H9 (cell line): Measurements from ENCODE around the gene GNLY. TPM values are rescaled to one million over a fixed set of nuclear protein-coding genes. Genes with fewer than 3 reads are reported as not detected.
"Not testable (repeated sequence)": the region's sequence is repeated elsewhere in the genome, so short reads cannot be mapped to it uniquely, and the experiment has no call there.

Experiments
- DNase-seq: peaks from one replicate; pipeline ENCODE4 v3.0.0-alpha.2; 2017
- H2AFZ ChIP-seq: one replicate; pipeline ENCODE4 v1.6.1; 2013; ENCODE audit warnings: mild to moderate bottlenecking, low read length, control low read depth, moderate library complexity
- H2AK5ac ChIP-seq: 2 replicates; pipeline ENCODE4 v1.6.1; 2013; ENCODE audit warnings: low read length, control low read depth, mixed read lengths; ENCODE audit not compliant: insufficient read length
- H2BK120ac ChIP-seq: one replicate; pipeline ENCODE4 v1.6.1; 2013; ENCODE audit warnings: low read depth, mild to moderate bottlenecking, low read length, control low read depth, inconsistent platforms; ENCODE audit not compliant: poor library complexity, severe bottlenecking
- H2BK12ac ChIP-seq: 2 replicates; pipeline ENCODE4 v1.6.1; 2013; ENCODE audit warnings: low read length, control low read depth, mixed read lengths, low read depth; ENCODE audit not compliant: insufficient read length
- H2BK15ac ChIP-seq: 2 replicates; pipeline ENCODE4 v1.6.1; 2013; ENCODE audit warnings: low read depth, low read length, control low read depth
- H2BK20ac ChIP-seq: one replicate; pipeline ENCODE4 v1.6.1; 2013; ENCODE audit warnings: low read depth, mild to moderate bottlenecking, low read length, control low read depth, inconsistent platforms; ENCODE audit not compliant: poor library complexity, severe bottlenecking
- H2BK5ac ChIP-seq: 2 replicates; pipeline ENCODE4 v1.6.1; 2013; ENCODE audit warnings: low read length, control low read depth, mixed read lengths; ENCODE audit not compliant: insufficient read length
- H3K14ac ChIP-seq: 2 replicates; pipeline ENCODE4 v1.6.1; 2013; ENCODE audit warnings: low read length, control low read depth; ENCODE audit not compliant: insufficient read depth
- H3K18ac ChIP-seq: 2 replicates; pipeline ENCODE4 v1.6.1; 2013; ENCODE audit warnings: low read depth, mild to moderate bottlenecking, mixed read lengths, low read length, control low read depth; ENCODE audit not compliant: insufficient read length
- H3K23ac ChIP-seq: 2 replicates; pipeline ENCODE4 v1.6.1; 2013; ENCODE audit warnings: low read length, control low read depth, mixed read lengths, low read depth; ENCODE audit not compliant: insufficient read length
- H3K23me2 ChIP-seq: 2 replicates; pipeline ENCODE4 v1.6.1; 2013; ENCODE audit warnings: low read depth, mild to moderate bottlenecking, mixed read lengths, low read length, control low read depth; ENCODE audit not compliant: insufficient read length, poor library complexity, severe bottlenecking
- H3K27ac ChIP-seq: 2 replicates; pipeline ENCODE4 v1.5.1; 2013; ENCODE audit warnings: low read length, control low read depth, mixed read lengths, low read depth; ENCODE audit not compliant: insufficient read length
- H3K27me3 ChIP-seq: 2 replicates; pipeline ENCODE4 v1.6.1; 2013; ENCODE audit warnings: low read length, control low read depth, inconsistent platforms; ENCODE audit not compliant: insufficient read depth
- H3K4ac ChIP-seq: 2 replicates; pipeline ENCODE4 v1.6.1; 2013; ENCODE audit warnings: low read depth, mild to moderate bottlenecking, control low read depth, inconsistent platforms, low read length, moderate library complexity
- H3K4me1 ChIP-seq: 2 replicates; pipeline ENCODE4 v1.6.1; 2013; ENCODE audit warnings: low read length, control low read depth, inconsistent platforms; ENCODE audit not compliant: insufficient read depth
- H3K4me2 ChIP-seq: 2 replicates; pipeline ENCODE4 v1.6.1; 2013; ENCODE audit warnings: low read length, control low read depth, mixed read lengths; ENCODE audit not compliant: insufficient read length, insufficient read depth
- H3K56ac ChIP-seq: 2 replicates; pipeline ENCODE4 v1.6.1; 2013; ENCODE audit warnings: low read depth, mild to moderate bottlenecking, mixed read lengths, low read length, control low read depth; ENCODE audit not compliant: insufficient read length
- H3K79me1 ChIP-seq: 2 replicates; pipeline ENCODE4 v1.6.1; 2013; ENCODE audit warnings: low read depth, mild to moderate bottlenecking, moderate library complexity, low read length, control low read depth, inconsistent platforms; ENCODE audit not compliant: insufficient read depth, poor library complexity, severe bottlenecking
- H3K79me2 ChIP-seq: 2 replicates; pipeline ENCODE4 v1.6.1; 2013; ENCODE audit warnings: low read length, control low read depth, inconsistent platforms; ENCODE audit not compliant: insufficient read depth
- H3K9ac ChIP-seq: 2 replicates; pipeline ENCODE4 v1.6.1; 2013; ENCODE audit warnings: low read length, control low read depth, mixed read lengths; ENCODE audit not compliant: insufficient read length; ENCODE audit errors: extremely low read depth
- H3K9me3 ChIP-seq: one replicate; pipeline ENCODE4 v1.6.1; 2013; ENCODE audit warnings: low read depth, low read length, inconsistent platforms; ENCODE audit not compliant: control insufficient read depth
- H3T11ph ChIP-seq: one replicate; pipeline ENCODE4 v1.6.1; 2013; ENCODE audit warnings: mild to moderate bottlenecking, low read length, control low read depth, inconsistent platforms
- H4K20me1 ChIP-seq: one replicate; pipeline ENCODE4 v1.6.1; 2013; ENCODE audit not compliant: control insufficient read depth, insufficient read length, insufficient read depth
- H4K5ac ChIP-seq: 2 replicates; pipeline ENCODE4 v1.6.1; 2013; ENCODE audit warnings: low read depth, mild to moderate bottlenecking, mixed read lengths, low read length, control low read depth; ENCODE audit not compliant: insufficient read length
- H4K8ac ChIP-seq: replicated peaks from 2 replicates; pipeline ENCODE4 v1.6.1; 2013; ENCODE audit warnings: low read length, control low read depth, mixed read lengths, low read depth; ENCODE audit not compliant: insufficient read length
- H4K91ac ChIP-seq: 2 replicates; pipeline ENCODE4 v1.6.1; 2013; ENCODE audit warnings: low read depth, mild to moderate bottlenecking, moderate library complexity, mixed read lengths, low read length, control low read depth; ENCODE audit not compliant: insufficient read length
- H3K27ac Mint-ChIP-seq, 3 experiments: 2 replicates in 2 of 3; 3 replicates in 1 of 3; pipeline ENCODE4 v1.8.0; 2020 to 2021; ENCODE audit warnings: mixed read lengths in 3 of 3, mild to moderate bottlenecking in 1 of 3, moderate library complexity in 1 of 3
- H3K27me3 Mint-ChIP-seq: 2 replicates; pipeline ENCODE4 v1.8.0; 2021; ENCODE audit warnings: low read depth, mild to moderate bottlenecking, moderate library complexity, mixed read lengths
- H3K36me3 Mint-ChIP-seq, 3 experiments: 2 replicates in 2 of 3; 3 replicates in 1 of 3; pipeline ENCODE4 v1.8.0; 2020 to 2021; ENCODE audit warnings: low read depth in 3 of 3, mixed read lengths in 3 of 3; ENCODE audit not compliant: insufficient read depth in 1 of 3
- H3K4me1 Mint-ChIP-seq, 2 experiments: 2 replicates each; pipeline ENCODE4 v1.8.0; 2020; ENCODE audit warnings: mixed read lengths in 2 of 2
- H3K4me3 Mint-ChIP-seq, 2 experiments: 2 replicates in 1 of 2; 3 replicates in 1 of 2; pipeline ENCODE4 v1.8.0; 2020 to 2021; ENCODE audit warnings: mild to moderate bottlenecking in 2 of 2, mixed read lengths in 2 of 2, moderate library complexity in 1 of 2
- H3K9me3 Mint-ChIP-seq, 2 experiments: 2 replicates in 1 of 2; 3 replicates in 1 of 2; pipeline ENCODE4 v1.8.0; 2020; ENCODE audit warnings: mild to moderate bottlenecking in 2 of 2, mixed read lengths in 2 of 2, moderate library complexity in 1 of 2
- WGBS: extraction: QIAGEN DNeasy Blood & Tissue Kit; methylation state at CpG from one replicate; pipeline ENCODE4 v1.1.7; 2013; ENCODE audit warnings: missing lambda C conversion rate, low lambda C conversion rate, mixed read lengths; ENCODE audit not compliant: insufficient read length; ENCODE audit errors: extremely low coverage; 5-methylcytosine and 5-hydroxymethylcytosine counted together
- total RNA-seq: library from RNA; stranded (reverse); gene quantifications from 2 replicates; pipeline ENCODE4 v1.2.1, GENCODE V29; 2021
- TF ChIP-seq, protein P1 (sequence below): fragments of 200-600 bp; sonication (generic); conservative IDR thresholded peaks from 3 replicates; pipeline ENCODE4 v1.8.0; 2021; ENCODE audit warnings: antibody characterized with exemption, mild to moderate bottlenecking

Gene GNLY
- total RNA-seq, 1 experiment from 2014 or later = not detected

DNA sequence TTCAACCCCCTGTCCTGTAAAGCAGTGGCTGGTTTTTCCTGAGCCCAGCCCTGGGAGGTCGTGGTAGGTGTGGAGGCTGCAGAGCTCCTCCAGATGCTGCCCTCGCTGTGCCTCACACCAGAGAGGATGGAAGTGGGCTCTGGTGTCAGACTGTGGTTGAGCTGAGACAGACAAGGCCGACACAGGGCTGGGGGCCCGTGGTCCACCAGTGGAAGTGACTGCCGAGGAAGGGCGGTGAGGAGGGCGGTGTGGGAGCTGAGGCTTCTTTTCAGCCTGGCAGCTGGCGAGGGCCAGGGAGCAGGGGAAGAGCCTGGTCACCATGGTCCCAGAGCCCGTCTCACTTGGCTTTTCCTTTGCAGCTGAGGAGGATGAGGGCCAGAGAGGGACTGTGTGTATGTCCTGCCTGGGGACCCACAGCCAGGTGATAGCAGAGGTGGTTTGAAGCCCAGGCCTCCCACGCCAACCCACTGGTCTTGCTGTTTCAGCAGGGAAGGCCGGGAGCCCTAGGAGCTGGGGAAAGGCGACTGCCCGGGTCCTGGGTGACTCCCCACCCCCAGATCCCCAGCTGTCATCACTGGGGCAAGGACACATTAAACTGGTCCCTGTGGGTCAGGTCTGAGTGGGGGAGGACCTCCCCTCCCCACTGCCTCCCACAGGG lies 34.7 kb upstream of the GNLY start:
- Histone ChIP-seq H4K20me1 (no peaks in the 10 kb centered on the region), H3K14ac (no peak overlapping the region; the same call in 1 of the 2 replicates), H4K8ac (no peak overlapping the region), H3K4ac (no peak overlapping the region), H4K91ac (no peak overlapping the region), H3K79me2 (no peaks in the 10 kb centered on the region), H2AK5ac (no peak overlapping the region), H3K56ac (no peak overlapping the region), H3K4me1 (no peaks in the 10 kb centered on the region), H3K9me3 (no peaks in the 10 kb centered on the region), H3T11ph (no peak overlapping the region), H2BK15ac (no peak overlapping the region), H3K4me2 (no peak overlapping the region), H3K18ac (no peak overlapping the region), H3K23ac (no peak overlapping the region), H4K5ac (no peak overlapping the region), H2AFZ (no peak overlapping the region), H3K27me3 (no peaks in the 10 kb centered on the region), H3K9ac (no peak overlapping the region), H2BK20ac (no peak overlapping the region), H3K27ac (no peak overlapping the region), H2BK120ac (no peak overlapping the region), H3K79me1 (no peaks in the 10 kb centered on the region), H2BK12ac (no peak overlapping the region), H3K23me2 (no peaks in the 10 kb centered on the region), H2BK5ac (no peak overlapping the region)
- TF ChIP-seq, protein P1, sequence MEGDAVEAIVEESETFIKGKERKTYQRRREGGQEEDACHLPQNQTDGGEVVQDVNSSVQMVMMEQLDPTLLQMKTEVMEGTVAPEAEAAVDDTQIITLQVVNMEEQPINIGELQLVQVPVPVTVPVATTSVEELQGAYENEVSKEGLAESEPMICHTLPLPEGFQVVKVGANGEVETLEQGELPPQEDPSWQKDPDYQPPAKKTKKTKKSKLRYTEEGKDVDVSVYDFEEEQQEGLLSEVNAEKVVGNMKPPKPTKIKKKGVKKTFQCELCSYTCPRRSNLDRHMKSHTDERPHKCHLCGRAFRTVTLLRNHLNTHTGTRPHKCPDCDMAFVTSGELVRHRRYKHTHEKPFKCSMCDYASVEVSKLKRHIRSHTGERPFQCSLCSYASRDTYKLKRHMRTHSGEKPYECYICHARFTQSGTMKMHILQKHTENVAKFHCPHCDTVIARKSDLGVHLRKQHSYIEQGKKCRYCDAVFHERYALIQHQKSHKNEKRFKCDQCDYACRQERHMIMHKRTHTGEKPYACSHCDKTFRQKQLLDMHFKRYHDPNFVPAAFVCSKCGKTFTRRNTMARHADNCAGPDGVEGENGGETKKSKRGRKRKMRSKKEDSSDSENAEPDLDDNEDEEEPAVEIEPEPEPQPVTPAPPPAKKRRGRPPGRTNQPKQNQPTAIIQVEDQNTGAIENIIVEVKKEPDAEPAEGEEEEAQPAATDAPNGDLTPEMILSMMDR = no peak
- Mint-ChIP-seq H3K27me3 (no peaks in the 10 kb centered on the region), H3K27ac (no peak overlapping the region), H3K9me3 (no peaks in the 10 kb centered on the region), H3K36me3 (peaks cover 5 to 19% (median 11%) of the 10 kb centered on the region in 3 experiments; a peak in 4 of 7 replicates), H3K4me3 (no peak overlapping the region), H3K4me1 (0 out of 4 replicates have a peak, but pooled peaks cover 0 to 3% of the 10 kb centered on the region in 2 experiments)
- no peak for DNase-seq
- no CpG with 5 or more reads among the region's 13 CpGs for WGBS

DNA sequence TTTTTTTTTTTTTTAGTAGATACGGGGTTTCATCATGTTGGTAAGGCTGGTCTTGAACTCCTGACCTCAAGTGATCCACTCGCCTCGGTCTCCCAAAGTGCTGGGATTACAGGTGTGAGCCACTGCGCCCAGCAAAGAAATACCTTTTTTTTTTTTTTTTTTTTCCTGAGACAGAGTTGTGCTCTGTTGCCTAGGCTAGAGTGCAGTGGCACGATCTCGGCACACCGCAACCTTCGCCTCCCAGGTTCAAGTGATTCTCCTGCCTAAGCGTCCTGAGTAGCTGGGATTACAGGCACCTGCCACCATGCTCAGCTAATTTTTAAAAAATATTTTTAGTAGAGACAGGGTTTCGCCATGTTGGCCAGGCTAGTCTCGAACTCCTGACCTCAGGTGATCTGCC lies 33.9 kb upstream of the GNLY start:
- H3K4me1 ChIP-seq, H2BK20ac ChIP-seq, H3K4me1 Mint-ChIP-seq, H3K4ac ChIP-seq, H3K27me3 Mint-ChIP-seq, H3K4me2 ChIP-seq, H3K79me1 ChIP-seq, H2AK5ac ChIP-seq, H2BK12ac ChIP-seq, H3K18ac ChIP-seq, H4K20me1 ChIP-seq, H3K79me2 ChIP-seq, H3K27ac Mint-ChIP-seq, H3K23me2 ChIP-seq, H3K27me3 ChIP-seq, H2AFZ ChIP-seq, H4K91ac ChIP-seq, H2BK120ac ChIP-seq, H4K5ac ChIP-seq, H3K23ac ChIP-seq, H3K9me3 Mint-ChIP-seq, H3K4me3 Mint-ChIP-seq, H3K9me3 ChIP-seq, H4K8ac ChIP-seq, H3K9ac ChIP-seq, DNase-seq, H3K56ac ChIP-seq, H2BK15ac ChIP-seq, H3T11ph ChIP-seq, H3K14ac ChIP-seq, H2BK5ac ChIP-seq, H3K27ac ChIP-seq: not testable (repeated sequence)
- H3K36me3 Mint-ChIP-seq = peaks cover 5 to 19% (median 11%) of the 10 kb centered on the region in 3 experiments; a peak in 4 of 7 replicates
- WGBS = no CpG with 5 or more reads among the region's 11 CpGs
